Endometrium (tissue), 2 donors: ENCODE results near the gene ROCK2.

Source experiments
- FAIRE-seq: peaks from 2 replicates; lab custom pipeline; 2012; peaks lifted over from hg19 to GRCh38; lab: Jason Lieb, UNC
- donor health status: control.
- donor health status: control.

The ROCK2 gene

GRCh38 chr2:11344342-11344955 is at the start of gene ROCK2:
Gene ROCK2, minus strand, starts transcription at chr2:11344636. Its CDS starts 500 bp downstream, at chr2:11344136.
- FAIRE-seq: no peak

- no peak for FAIRE-seq
Measured at GRCh38 chr2:11393711-11394236, 49.3 kb upstream of the ROCK2 start.

GRCh38 chr2:11391942-11392266 is 47.5 kb upstream of the ROCK2 start:
- no peak for FAIRE-seq

GRCh38 chr2:11390399-11390658 is 45.9 kb upstream of the ROCK2 start:
- no peak for FAIRE-seq

GRCh38 chr2:11389551-11390398 is 45.3 kb upstream of the ROCK2 start:
- FAIRE-seq: no peak

- no peak for FAIRE-seq
Measured at GRCh38 chr2:11389052-11389420, 44.6 kb upstream of the ROCK2 start.

GRCh38 chr2:11388262-11389051 is 44.0 kb upstream of the ROCK2 start:
- no peak for FAIRE-seq

GRCh38 chr2:11387843-11388242 is 43.4 kb upstream of the ROCK2 start:
- FAIRE-seq: no peak

GRCh38 chr2:11387100-11387390 is 42.6 kb upstream of the ROCK2 start:
- no peak for FAIRE-seq

GRCh38 chr2:11385847-11386246 is 41.4 kb upstream of the ROCK2 start:
- FAIRE-seq: no peak

- FAIRE-seq: no peak
Measured at GRCh38 chr2:11385216-11385615, 40.8 kb upstream of the ROCK2 start.

- FAIRE-seq: no peak
Measured at GRCh38 chr2:11379558-11379957, 35.1 kb upstream of the ROCK2 start.

- no peak for FAIRE-seq
Measured at GRCh38 chr2:11377928-11378545, 33.6 kb upstream of the ROCK2 start.

GRCh38 chr2:11376071-11376470 is 31.6 kb upstream of the ROCK2 start:
- FAIRE-seq: no peak

GRCh38 chr2:11375689-11376027 is 31.2 kb upstream of the ROCK2 start:
- no peak for FAIRE-seq

GRCh38 chr2:11375025-11375688 is 30.7 kb upstream of the ROCK2 start:
- no peak for FAIRE-seq

GRCh38 chr2:11373096-11373495 is 28.7 kb upstream of the ROCK2 start:
- FAIRE-seq: no peak

- no peak for FAIRE-seq
Measured at GRCh38 chr2:11371092-11371937, 26.9 kb upstream of the ROCK2 start.

GRCh38 chr2:11370377-11371091 is 26.1 kb upstream of the ROCK2 start:
- no peak for FAIRE-seq

- no peak for FAIRE-seq
Measured at GRCh38 chr2:11368059-11368572, 23.7 kb upstream of the ROCK2 start.
